Esophagus muscularis mucosa (tissue), 4 donors: ENCODE results near the gene MACROD2. TPM values are rescaled to one million over a fixed set of nuclear protein-coding genes. Genes with fewer than 3 reads are reported as not detected.

Experiments
- DNase-seq: peaks from one replicate; pipeline ENCODE4 v3.0.0-alpha.2; 2017; ENCODE audit errors: extremely low spot score
- H3K27ac ChIP-seq, 4 donors: fragments of 200-600 bp; sonication (generic); replicated peaks in 1 of 4; 1 replicate in 3 of 4; 2 replicates in 1 of 4; pipeline ENCODE4 v1.5.1; 2016 to 2019; ENCODE audit warnings: mild to moderate bottlenecking in 1 of 4
- H3K27me3 ChIP-seq, 4 donors: fragments of 200-600 bp; sonication (generic); one replicate each; pipeline versions ENCODE4 v1.5.1 to v1.6.0; 2016 to 2019
- H3K36me3 ChIP-seq, 4 donors: fragments of 200-600 bp; sonication (generic); one replicate each; pipeline ENCODE4 v1.5.1; 2016 to 2019
- H3K4me1 ChIP-seq, 4 donors: fragments of 200-600 bp; sonication (generic); one replicate each; pipeline ENCODE4 v1.5.1; 2016 to 2019
- H3K4me3 ChIP-seq, 4 donors: fragments of 200-600 bp; sonication (generic); 1 replicate in 2 of 4; 2 replicates in 2 of 4; pipeline ENCODE4 v1.5.1; 2016 to 2019; ENCODE audit warnings: mild to moderate bottlenecking in 4 of 4, moderate library complexity in 1 of 4
- H3K9me3 ChIP-seq, 4 donors: fragments of 200-600 bp; sonication (generic); 1 replicate in 3 of 4; 2 replicates in 1 of 4; pipeline ENCODE4 v1.5.1; 2016 to 2019
- CTCF ChIP-seq, 3 experiments: fragments of 200-600 bp in 2 of 3; fragments of 450-650 bp in 1 of 3; sonication (generic) in 2 of 3; IDR thresholded peaks; one replicate each; pipeline ENCODE4 v1.5.1; 2017 to 2019; ENCODE audit warnings: antibody characterized with exemption in 3 of 3, mild to moderate bottlenecking in 2 of 3, moderate library complexity in 1 of 3
- EP300 ChIP-seq: sonication (generic); formaldehyde crosslinking; IDR thresholded peaks from one replicate; pipeline ENCODE4 v1.6.1; 2017; ENCODE audit warnings: antibody characterized with exemption
- POLR2A ChIP-seq: fragments of 450-650 bp; IDR thresholded peaks from one replicate; pipeline ENCODE4 v1.6.1; 2017; ENCODE audit warnings: antibody characterized with exemption, moderate library complexity, mild to moderate bottlenecking, low read depth
- POLR2AphosphoS5 ChIP-seq, 2 donors: sonication (generic); formaldehyde crosslinking; IDR thresholded peaks; one replicate each; pipeline ENCODE4 v1.6.1; 2017; ENCODE audit warnings: antibody characterized with exemption in 2 of 2
- WGBS: methylation state at CpG from one replicate; pipeline ENCODE4 v1.1.5; 2018; 5-methylcytosine and 5-hydroxymethylcytosine counted together
- intact Hi-C: fragments of 100-400 bp; cut with DNase I; formaldehyde crosslinking; loops from one replicate; pipeline ENCODE4 v1.15.1; 2023
- total RNA-seq, 4 donors: library from RNA; depleted of rRNA; stranded (reverse); fragments of >200 nt; gene quantifications; one replicate each; pipeline versions ENCODE4 v1.1.0 to v1.2.1, GENCODE V29; 2016

The MACROD2 gene
- total RNA-seq, 4 donors from 2014 or later = 1.4 to 3.6 (median 2.6) TPM

GRCh38 chr20:14232650-14233049 is 237.3 kb downstream of the MACROD2 start:
- Histone ChIP-seq H3K4me1 (peaks cover 0 to 17% (median 10%) of the 10 kb centered on the region in 4 donors), H3K36me3 (no peaks in the 10 kb centered on the region), H3K27me3 (no peaks in the 10 kb centered on the region), H3K4me3 (no peak overlapping the region), H3K27ac (no peak overlapping the region), H3K9me3 (no peaks in the 10 kb centered on the region)
- no peak for TF ChIP-seq POLR2A
- TF ChIP-seq EP300 = no peak
- TF ChIP-seq CTCF (IDR thresholded peaks at IDR 0.05) = no peak
- no peak for TF ChIP-seq POLR2AphosphoS5 (IDR thresholded peaks at IDR 0.05)
- no peak for DNase-seq
- intact Hi-C loops = no loop called here
- WGBS = 96% methylated on average over 2 of the region's 2 CpGs

- Histone ChIP-seq H3K27ac (peak overlapping the region in 3 of 4 donors; percentile 0 to 55 (median 10)), H3K36me3 (no peaks in the 10 kb centered on the region), H3K4me1 (peaks cover 0 to 17% (median 10%) of the 10 kb centered on the region in 4 donors), H3K27me3 (no peaks in the 10 kb centered on the region), H3K9me3 (no peaks in the 10 kb centered on the region), H3K4me3 (no peak overlapping the region)
- DNase-seq = no peak
- intact Hi-C loops = no loop called here
- no peak for TF ChIP-seq POLR2A
- TF ChIP-seq POLR2AphosphoS5 (IDR thresholded peaks at IDR 0.05) = no peak
- TF ChIP-seq EP300 = no peak
- no peak for TF ChIP-seq CTCF (IDR thresholded peaks at IDR 0.05)
- WGBS = 22% methylated on average over 2 of the region's 2 CpGs
Measured at GRCh38 chr20:14234666-14235295, 239.5 kb downstream of the MACROD2 start.

- peak overlapping the region in 3 of 4 donors; percentile 0 to 55 (median 10) for H3K27ac ChIP-seq
- TF ChIP-seq CTCF (IDR thresholded peaks at IDR 0.05) (no peak), POLR2AphosphoS5 (IDR thresholded peaks at IDR 0.05) (no peak), POLR2A (no peak), EP300 (no peak)
- intact Hi-C loops = no loop called here
- H3K4me1 ChIP-seq = peaks cover 0 to 17% (median 10%) of the 10 kb centered on the region in 4 donors
- no peaks in the 10 kb centered on the region for H3K27me3 ChIP-seq
- DNase-seq = no peak
- H3K9me3 ChIP-seq = no peaks in the 10 kb centered on the region
- WGBS = 46% methylated on average over 2 of the region's 2 CpGs
- no peaks in the 10 kb centered on the region for H3K36me3 ChIP-seq
- H3K4me3 ChIP-seq = no peak overlapping the region
Measured at GRCh38 chr20:14235355-14235754, 240.0 kb downstream of the MACROD2 start.

DNA sequence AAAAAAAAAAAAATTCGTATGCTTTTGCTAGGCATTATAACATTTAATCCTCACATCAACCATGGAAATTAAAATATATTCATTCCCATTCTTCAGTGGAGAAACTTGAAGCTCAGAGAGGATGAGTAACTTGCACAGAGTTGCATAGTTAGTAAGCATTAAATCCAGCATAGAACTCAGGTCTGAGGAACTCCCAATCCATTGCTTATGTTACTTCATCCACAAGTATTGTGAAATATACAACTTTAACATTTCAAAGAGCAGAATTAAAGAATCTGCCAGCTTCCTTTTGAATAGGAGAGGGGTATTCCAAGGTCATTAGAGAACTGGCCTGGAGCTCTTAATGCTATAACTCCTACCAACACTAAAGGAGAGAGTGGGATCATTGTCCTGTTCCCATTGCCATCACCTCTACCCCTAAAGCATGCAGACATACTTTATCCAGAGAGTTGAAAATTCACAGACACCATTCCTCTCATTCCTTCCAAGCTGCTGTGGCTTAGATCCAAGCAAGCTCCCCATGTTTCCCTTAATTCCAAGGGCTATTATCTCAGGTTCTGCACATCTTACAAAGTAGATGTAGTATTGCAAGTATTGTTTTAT is 250.2 kb downstream of the MACROD2 start:
- Histone ChIP-seq H3K4me1 (peaks cover 0 to 26% (median 22%) of the 10 kb centered on the region in 4 donors), H3K36me3 (no peaks in the 10 kb centered on the region), H3K9me3 (no peaks in the 10 kb centered on the region), H3K4me3 (no peak overlapping the region), H3K27ac (peak overlapping the region in 3 of 4 donors; percentile 19 to 42 (median 29)), H3K27me3 (no peaks in the 10 kb centered on the region)
- 32% methylated on average over 1 of the region's 1 CpG for WGBS
- no peak for DNase-seq
- intact Hi-C loops = no loop called here
- TF ChIP-seq POLR2AphosphoS5 (IDR thresholded peaks at IDR 0.05) = peak in 1 of 2 donors; percentile 73
- no peak for TF ChIP-seq EP300
- TF ChIP-seq POLR2A = no peak
- TF ChIP-seq CTCF (IDR thresholded peaks at IDR 0.05) = no peak

GRCh38 chr20:14259689-14260088 is 264.4 kb downstream of the MACROD2 start:
- WGBS = 67% methylated on average over 1 of the region's 1 CpG
- Histone ChIP-seq H3K9me3 (no peaks in the 10 kb centered on the region), H3K27ac (no peak overlapping the region), H3K27me3 (no peaks in the 10 kb centered on the region), H3K4me3 (no peak overlapping the region), H3K4me1 (no peaks in the 10 kb centered on the region), H3K36me3 (no peaks in the 10 kb centered on the region)
- DNase-seq = no peak
- no peak for TF ChIP-seq EP300
- intact Hi-C loops = no loop called here
